GM21526 (cell line): ENCODE results near the gene DGUOK.

Experiments
- ATAC-seq: cut with Tn5 transposase; IDR thresholded peaks from one replicate; pipeline ENCODE4 v1.9.1; 2021; ENCODE audit warnings: moderate library complexity; ENCODE audit not compliant: unreplicated experiment, low FRiP score

DGUOK gene

GRCh38 chr2:73993376-73993775 is 66.7 kb downstream of the DGUOK start:
- ATAC-seq = no peak

GRCh38 chr2:73993778-73994177 is 67.1 kb downstream of the DGUOK start:
- no peak for ATAC-seq

GRCh38 chr2:73994178-73994831 is 67.6 kb downstream of the DGUOK start:
- ATAC-seq = no peak

- no peak for ATAC-seq
Observed at GRCh38 chr2:73995810-73996209, 69.1 kb downstream of the DGUOK start.

- ATAC-seq = no peak
Observed at GRCh38 chr2:73997813-73998212, 71.1 kb downstream of the DGUOK start.

- ATAC-seq = no peak
Observed at GRCh38 chr2:73998451-73998850, 71.8 kb downstream of the DGUOK start.

- no peak for ATAC-seq
Observed at GRCh38 chr2:73998933-73999332, 72.3 kb downstream of the DGUOK start.

GRCh38 chr2:73999881-74000597 is 73.4 kb downstream of the DGUOK start:
- no peak for ATAC-seq

- no peak for ATAC-seq
Observed at GRCh38 chr2:74000666-74001065, 74.0 kb downstream of the DGUOK start.

GRCh38 chr2:74001121-74001520 is 74.4 kb downstream of the DGUOK start:
- ATAC-seq = no peak

- ATAC-seq = peak; percentile 11
Observed at GRCh38 chr2:74001781-74002504, 75.3 kb downstream of the DGUOK start.

GRCh38 chr2:74002505-74003421 is 76.1 kb downstream of the DGUOK start:
- ATAC-seq = peak; percentile 79

GRCh38 chr2:74003494-74004211 is 77.0 kb downstream of the DGUOK start:
- ATAC-seq = no peak

- ATAC-seq = no peak
Observed at GRCh38 chr2:74004212-74005182, 77.8 kb downstream of the DGUOK start.

- no peak for ATAC-seq
Observed at GRCh38 chr2:74005786-74006185, 79.1 kb downstream of the DGUOK start.

GRCh38 chr2:74006459-74006858 is 79.8 kb downstream of the DGUOK start:
- no peak for ATAC-seq

- ATAC-seq = no peak
Observed at GRCh38 chr2:74007121-74007520, 80.4 kb downstream of the DGUOK start.

GRCh38 chr2:74007711-74008110 is 81.0 kb downstream of the DGUOK start:
- no peak for ATAC-seq
